Keratinocyte (primary cell): ENCODE measurements around the gene OTUD4. TPM values are rescaled to one million over a fixed set of nuclear protein-coding genes. Genes with fewer than 3 reads are reported as not detected.
A peak's percentile ranks its signal among the peaks of the same experiment; 100 is the strongest.

Experiments
- DNase-seq: peaks from one replicate; pipeline ENCODE4 v3.0.0-alpha.2; 2011; ENCODE audit warnings: low read depth, missing footprints, low spot score
- FAIRE-seq: peaks from 2 replicates; lab custom pipeline; 2011; peaks lifted over from hg19 to GRCh38; lab: Jason Lieb, UNC
- H2AFZ ChIP-seq: 2 replicates; pipeline ENCODE4 v1.6.0; 2012; ENCODE audit warnings: low read length, control low read depth, inconsistent platforms; ENCODE audit not compliant: control insufficient read depth
- H3K27ac ChIP-seq: 2 replicates; pipeline ENCODE4 v1.5.1; 2011; ENCODE audit warnings: low read length; ENCODE audit not compliant: control insufficient read depth, insufficient read depth
- H3K27me3 ChIP-seq: 3 replicates; pipeline ENCODE4 v1.6.0; 2011; ENCODE audit warnings: low read length; ENCODE audit not compliant: control insufficient read depth, insufficient read depth; ENCODE audit errors: extremely low read depth
- H3K36me3 ChIP-seq, 2 experiments: 2 replicates in 1 of 2; 3 replicates in 1 of 2; pipeline ENCODE4 v1.5.1; 2011; ENCODE audit warnings: low read length in 2 of 2, mild to moderate bottlenecking in 1 of 2; ENCODE audit not compliant: control insufficient read depth in 2 of 2, insufficient read depth in 2 of 2; ENCODE audit errors: extremely low read depth in 1 of 2
- H3K4me1 ChIP-seq: 3 replicates; pipeline ENCODE4 v1.5.1; 2011; ENCODE audit warnings: low read length; ENCODE audit not compliant: control insufficient read depth, insufficient read depth; ENCODE audit errors: extremely low read depth
- H3K4me2 ChIP-seq: 3 replicates; pipeline ENCODE4 v1.6.0; 2011; ENCODE audit warnings: low read depth, low read length; ENCODE audit not compliant: control insufficient read depth, insufficient read depth; ENCODE audit errors: extremely low read depth
- H3K4me3 ChIP-seq, 3 experiments: fragments of 200-600 bp in 1 of 3; sonication (generic) in 1 of 3; 2 replicates in 2 of 3; 3 replicates in 1 of 3; pipeline ENCODE4 v1.5.1; 2011 to 2016; ENCODE audit warnings: low read length in 3 of 3, mild to moderate bottlenecking in 3 of 3, control low read depth in 2 of 3, inconsistent platforms in 1 of 3, low read depth in 1 of 3, mixed read lengths in 1 of 3, mixed run types in 1 of 3, moderate library complexity in 1 of 3; ENCODE audit not compliant: control insufficient read depth in 2 of 3, insufficient read depth in 2 of 3; ENCODE audit errors: extremely low read depth in 1 of 3
- H3K79me2 ChIP-seq: 2 replicates; pipeline ENCODE4 v1.6.0; 2012; ENCODE audit warnings: low read length; ENCODE audit not compliant: control insufficient read depth, insufficient read depth
- H3K9ac ChIP-seq: 3 replicates; pipeline ENCODE4 v1.6.0; 2011; ENCODE audit warnings: low read length; ENCODE audit not compliant: control insufficient read depth, insufficient read depth; ENCODE audit errors: extremely low read depth
- H3K9me1 ChIP-seq: 3 replicates; pipeline ENCODE4 v1.6.0; 2011; ENCODE audit warnings: low read length; ENCODE audit not compliant: control insufficient read depth, insufficient read depth; ENCODE audit errors: extremely low read depth
- H3K9me3 ChIP-seq: 2 replicates; pipeline ENCODE4 v1.5.1; 2012; ENCODE audit warnings: low read depth, low read length; ENCODE audit not compliant: control insufficient read depth
- H4K20me1 ChIP-seq: 3 replicates; pipeline ENCODE4 v1.6.0; 2011; ENCODE audit warnings: low read length; ENCODE audit not compliant: control insufficient read depth, insufficient read depth; ENCODE audit errors: extremely low read depth
- EZH2 ChIP-seq: IDR thresholded peaks from one replicate; pipeline ENCODE4 v1.6.1; 2012; ENCODE audit warnings: inconsistent platforms, mild to moderate bottlenecking, low read length, moderate library complexity
- dilution Hi-C: fragments of 300-500 bp; cut with MboI; formaldehyde crosslinking; loops from one replicate; pipeline ENCODE4 v1.7.0; 2020; ENCODE audit warnings: low sequenced_read_pairs; ENCODE audit not compliant: extremely low pct_ligation_motif_present
- polyA plus RNA-seq, 5 experiments: library from polyadenylated mRNA; depleted of rRNA in 3 of 5; stranded (reverse) in 3 of 5; stranded (forward) in 1 of 5; unstranded in 1 of 5; fragments of >200 nt; gene quantifications; 1 replicate in 1 of 5; 2 replicates in 3 of 5; 3 replicates in 1 of 5; pipeline versions ENCODE4 v1.2.1 to v1.2.3, GENCODE V29; 2011 to 2012; ENCODE audit warnings: missing spikeins in 2 of 5, low read depth in 1 of 5, low replicate concordance in 1 of 5
- TF ChIP-seq, protein P1 (sequence below), 3 experiments: IDR thresholded peaks in 1 of 3; conservative IDR thresholded peaks in 1 of 3; optimal IDR thresholded peaks in 1 of 3; 2 replicates in 2 of 3; 3 replicates in 1 of 3; pipeline versions ENCODE3 to v1.5.1; 2011; ENCODE audit warnings: low read length in 3 of 3, mild to moderate bottlenecking in 3 of 3, moderate library complexity in 2 of 3, control low read depth in 1 of 3, inconsistent platforms in 1 of 3; ENCODE audit not compliant: insufficient read depth in 2 of 3; ENCODE audit errors: extremely low read depth in 1 of 3

The OTUD4 gene
- polyA plus RNA-seq, 1 donor (not counting 4 experiments of a cell fraction or from before 2014, with no cell fraction given): 30.2 TPM

GRCh38 chr4:145217349-145217748, 37.0 kb upstream of the OTUD4 start:
- no peaks in the 10 kb centered on the region for H3K27me3 ChIP-seq
- no peaks in the 10 kb centered on the region for H4K20me1 ChIP-seq
- FAIRE-seq: no peak
- H2AFZ ChIP-seq: no peak overlapping the region
- no peak overlapping the region for H3K27ac ChIP-seq
- H3K9ac ChIP-seq: no peak overlapping the region
- no peak overlapping the region for H3K4me3 ChIP-seq
- H3K9me1 ChIP-seq: no peaks in the 10 kb centered on the region
- H3K9me3 ChIP-seq: no peaks in the 10 kb centered on the region
- dilution Hi-C loops: loop anchor here (25.0 kb wide), 1 partner anchor 395 kb away; the partner anchor contains the start of gene MMAA
- H3K4me1 ChIP-seq: no peaks in the 10 kb centered on the region
- no peak for TF ChIP-seq EZH2
- TF ChIP-seq, protein P1, sequence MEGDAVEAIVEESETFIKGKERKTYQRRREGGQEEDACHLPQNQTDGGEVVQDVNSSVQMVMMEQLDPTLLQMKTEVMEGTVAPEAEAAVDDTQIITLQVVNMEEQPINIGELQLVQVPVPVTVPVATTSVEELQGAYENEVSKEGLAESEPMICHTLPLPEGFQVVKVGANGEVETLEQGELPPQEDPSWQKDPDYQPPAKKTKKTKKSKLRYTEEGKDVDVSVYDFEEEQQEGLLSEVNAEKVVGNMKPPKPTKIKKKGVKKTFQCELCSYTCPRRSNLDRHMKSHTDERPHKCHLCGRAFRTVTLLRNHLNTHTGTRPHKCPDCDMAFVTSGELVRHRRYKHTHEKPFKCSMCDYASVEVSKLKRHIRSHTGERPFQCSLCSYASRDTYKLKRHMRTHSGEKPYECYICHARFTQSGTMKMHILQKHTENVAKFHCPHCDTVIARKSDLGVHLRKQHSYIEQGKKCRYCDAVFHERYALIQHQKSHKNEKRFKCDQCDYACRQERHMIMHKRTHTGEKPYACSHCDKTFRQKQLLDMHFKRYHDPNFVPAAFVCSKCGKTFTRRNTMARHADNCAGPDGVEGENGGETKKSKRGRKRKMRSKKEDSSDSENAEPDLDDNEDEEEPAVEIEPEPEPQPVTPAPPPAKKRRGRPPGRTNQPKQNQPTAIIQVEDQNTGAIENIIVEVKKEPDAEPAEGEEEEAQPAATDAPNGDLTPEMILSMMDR (optimal IDR thresholded peaks at IDR 0.05 in 1 of 3, IDR thresholded peaks at IDR 0.05 in 1 of 3, conservative IDR thresholded peaks at IDR 0.05 in 1 of 3; ENCODE audit: extremely low read depth in 1 of 3, insufficient read depth in 2 of 3, low read length in 3 of 3): no peak
- no peak overlapping the region for H3K4me2 ChIP-seq
- H3K79me2 ChIP-seq: no peaks in the 10 kb centered on the region
- no peaks in the 10 kb centered on the region for H3K36me3 ChIP-seq
- DNase-seq: no peak

DNA sequence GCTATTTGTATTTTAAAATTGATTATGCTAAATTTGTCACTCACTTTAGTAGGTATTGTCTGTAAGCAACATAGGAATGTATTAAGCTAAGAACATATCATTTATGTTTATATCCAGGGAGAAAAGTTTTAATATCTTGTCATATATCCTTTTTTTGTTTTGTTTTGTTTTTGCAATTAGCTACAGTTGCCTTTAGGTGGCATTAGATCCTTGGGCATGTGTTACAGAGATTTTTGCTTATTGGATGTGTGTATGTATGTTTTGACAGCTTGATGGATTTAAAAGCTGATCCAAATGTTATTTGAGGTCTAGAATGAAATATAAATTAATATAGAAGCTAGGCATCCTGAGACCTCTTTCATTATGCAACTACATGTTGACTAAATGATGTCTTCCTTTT, 36.1 kb upstream of the OTUD4 start:
- Histone ChIP-seq H4K20me1 (no peaks in the 10 kb centered on the region), H3K79me2 (no peaks in the 10 kb centered on the region), H3K36me3 (no peaks in the 10 kb centered on the region), H3K9me3 (no peaks in the 10 kb centered on the region), H3K4me2 (no peak overlapping the region), H3K4me3 (no peak overlapping the region), H2AFZ (no peak overlapping the region), H3K4me1 (no peaks in the 10 kb centered on the region), H3K9me1 (no peaks in the 10 kb centered on the region), H3K9ac (no peak overlapping the region), H3K27me3 (no peaks in the 10 kb centered on the region), H3K27ac (no peak overlapping the region)
- TF ChIP-seq, protein P1 (optimal IDR thresholded peaks at IDR 0.05 in 1 of 3, IDR thresholded peaks at IDR 0.05 in 1 of 3, conservative IDR thresholded peaks at IDR 0.05 in 1 of 3; ENCODE audit: extremely low read depth in 1 of 3, insufficient read depth in 2 of 3, low read length in 3 of 3): peak in 1 of 3 experiments; percentile 47
- TF ChIP-seq EZH2: no peak
- no peak for DNase-seq
- dilution Hi-C loops: loop anchor here (25.0 kb wide), 1 partner anchor 396 kb away; the partner anchor contains the start of gene MMAA
- peak; percentile 5 for FAIRE-seq
